SK-N-SH (cell line): ENCODE results near the gene CFAP99.

Experiments
- EP300 ChIP-seq, 2 experiments: IDR thresholded peaks; 2 replicates each; pipeline versions ENCODE4 v1.4.0 to v1.6.1; 2012; ENCODE audit warnings: borderline replicate concordance in 1 of 2, low read depth in 1 of 2, low read length in 1 of 2
- FOXM1 ChIP-seq: IDR thresholded peaks from 2 replicates; pipeline ENCODE4 v1.4.0; 2012; ENCODE audit warnings: low read depth, mild to moderate bottlenecking
- NFIC ChIP-seq: IDR thresholded peaks from 2 replicates; pipeline ENCODE4 v1.4.0; 2012; ENCODE audit warnings: borderline replicate concordance
- NRF1 ChIP-seq: IDR thresholded peaks from 2 replicates; pipeline ENCODE4 v1.6.1; 2012; ENCODE audit warnings: low read depth, mild to moderate bottlenecking, low read length
- POLR2AphosphoS5 ChIP-seq: IDR thresholded peaks from 2 replicates; pipeline ENCODE4 v1.6.1; 2012; ENCODE audit warnings: low read depth, low read length
- RCOR1 ChIP-seq: fragments of 150-350 bp; IDR thresholded peaks from 2 replicates; pipeline ENCODE4 v1.6.1; 2017; ENCODE audit warnings: antibody characterized with exemption, low read length
- SMC3 ChIP-seq: IDR thresholded peaks from 2 replicates; pipeline ENCODE4 v1.6.1; 2012; ENCODE audit warnings: low read depth, low read length, improper control_type of control experiment
- TEAD4 ChIP-seq: IDR thresholded peaks from 2 replicates; pipeline ENCODE4 v1.4.0; 2012; ENCODE audit warnings: mild to moderate bottlenecking, borderline replicate concordance; ENCODE audit not compliant: insufficient read depth
- TF ChIP-seq, protein P1 (sequence below): IDR thresholded peaks from 2 replicates; pipeline ENCODE4 v1.6.1; 2012; ENCODE audit warnings: mild to moderate bottlenecking, low read depth, low read length, moderate library complexity
- TF ChIP-seq, protein P2 (sequence below): fragments of 200-600 bp; sonication (generic); IDR thresholded peaks from 2 replicates; pipeline ENCODE4 v1.6.1; 2017; ENCODE audit warnings: antibody characterized with exemption, mild to moderate bottlenecking, moderate library complexity

DNA sequence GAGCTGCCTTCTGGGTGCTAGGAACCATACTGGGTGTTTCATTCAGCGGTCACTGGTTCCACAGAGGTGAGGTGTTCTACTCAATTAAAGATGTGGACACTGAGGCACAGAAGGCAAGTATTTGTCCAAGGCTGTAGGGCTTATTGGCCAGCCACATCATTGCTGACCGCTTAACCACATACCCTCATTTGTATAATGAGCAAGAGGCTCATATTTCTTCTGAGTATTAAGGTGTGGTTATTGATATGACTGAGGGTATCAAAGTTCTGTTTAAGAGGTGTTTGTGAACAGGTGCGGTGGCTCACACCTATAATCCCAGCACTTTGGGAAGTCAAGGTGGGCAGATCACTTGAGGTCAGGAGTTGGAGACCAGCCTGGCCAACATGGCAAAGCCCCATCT is 64.5 kb downstream of the CFAP99 start:
- TF ChIP-seq, protein P1, sequence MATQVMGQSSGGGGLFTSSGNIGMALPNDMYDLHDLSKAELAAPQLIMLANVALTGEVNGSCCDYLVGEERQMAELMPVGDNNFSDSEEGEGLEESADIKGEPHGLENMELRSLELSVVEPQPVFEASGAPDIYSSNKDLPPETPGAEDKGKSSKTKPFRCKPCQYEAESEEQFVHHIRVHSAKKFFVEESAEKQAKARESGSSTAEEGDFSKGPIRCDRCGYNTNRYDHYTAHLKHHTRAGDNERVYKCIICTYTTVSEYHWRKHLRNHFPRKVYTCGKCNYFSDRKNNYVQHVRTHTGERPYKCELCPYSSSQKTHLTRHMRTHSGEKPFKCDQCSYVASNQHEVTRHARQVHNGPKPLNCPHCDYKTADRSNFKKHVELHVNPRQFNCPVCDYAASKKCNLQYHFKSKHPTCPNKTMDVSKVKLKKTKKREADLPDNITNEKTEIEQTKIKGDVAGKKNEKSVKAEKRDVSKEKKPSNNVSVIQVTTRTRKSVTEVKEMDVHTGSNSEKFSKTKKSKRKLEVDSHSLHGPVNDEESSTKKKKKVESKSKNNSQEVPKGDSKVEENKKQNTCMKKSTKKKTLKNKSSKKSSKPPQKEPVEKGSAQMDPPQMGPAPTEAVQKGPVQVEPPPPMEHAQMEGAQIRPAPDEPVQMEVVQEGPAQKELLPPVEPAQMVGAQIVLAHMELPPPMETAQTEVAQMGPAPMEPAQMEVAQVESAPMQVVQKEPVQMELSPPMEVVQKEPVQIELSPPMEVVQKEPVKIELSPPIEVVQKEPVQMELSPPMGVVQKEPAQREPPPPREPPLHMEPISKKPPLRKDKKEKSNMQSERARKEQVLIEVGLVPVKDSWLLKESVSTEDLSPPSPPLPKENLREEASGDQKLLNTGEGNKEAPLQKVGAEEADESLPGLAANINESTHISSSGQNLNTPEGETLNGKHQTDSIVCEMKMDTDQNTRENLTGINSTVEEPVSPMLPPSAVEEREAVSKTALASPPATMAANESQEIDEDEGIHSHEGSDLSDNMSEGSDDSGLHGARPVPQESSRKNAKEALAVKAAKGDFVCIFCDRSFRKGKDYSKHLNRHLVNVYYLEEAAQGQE = no peak
- TF ChIP-seq POLR2AphosphoS5 = no peak
- TF ChIP-seq, protein P2, sequence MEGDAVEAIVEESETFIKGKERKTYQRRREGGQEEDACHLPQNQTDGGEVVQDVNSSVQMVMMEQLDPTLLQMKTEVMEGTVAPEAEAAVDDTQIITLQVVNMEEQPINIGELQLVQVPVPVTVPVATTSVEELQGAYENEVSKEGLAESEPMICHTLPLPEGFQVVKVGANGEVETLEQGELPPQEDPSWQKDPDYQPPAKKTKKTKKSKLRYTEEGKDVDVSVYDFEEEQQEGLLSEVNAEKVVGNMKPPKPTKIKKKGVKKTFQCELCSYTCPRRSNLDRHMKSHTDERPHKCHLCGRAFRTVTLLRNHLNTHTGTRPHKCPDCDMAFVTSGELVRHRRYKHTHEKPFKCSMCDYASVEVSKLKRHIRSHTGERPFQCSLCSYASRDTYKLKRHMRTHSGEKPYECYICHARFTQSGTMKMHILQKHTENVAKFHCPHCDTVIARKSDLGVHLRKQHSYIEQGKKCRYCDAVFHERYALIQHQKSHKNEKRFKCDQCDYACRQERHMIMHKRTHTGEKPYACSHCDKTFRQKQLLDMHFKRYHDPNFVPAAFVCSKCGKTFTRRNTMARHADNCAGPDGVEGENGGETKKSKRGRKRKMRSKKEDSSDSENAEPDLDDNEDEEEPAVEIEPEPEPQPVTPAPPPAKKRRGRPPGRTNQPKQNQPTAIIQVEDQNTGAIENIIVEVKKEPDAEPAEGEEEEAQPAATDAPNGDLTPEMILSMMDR = no peak
- no peak for TF ChIP-seq SMC3
- TF ChIP-seq NFIC = no peak
- TF ChIP-seq FOXM1 = no peak
- TF ChIP-seq RCOR1 = no peak
- TF ChIP-seq TEAD4 = no peak
- TF ChIP-seq NRF1 = no peak
- no peak for TF ChIP-seq EP300 (IDR thresholded peaks at IDR 0.05; ENCODE audit: borderline replicate concordance in 1 of 2, low read depth in 1 of 2, low read length in 1 of 2)
